NCI-H510A treated with DMSO at 0.1 percent for 48 hours (cell line): ENCODE results near the gene PEMT.

Experiments used
- DNase-seq: peaks from one replicate; lab custom pipeline; 2025; lab: John Stamatoyannopoulos, UW

PEMT gene

DNA sequence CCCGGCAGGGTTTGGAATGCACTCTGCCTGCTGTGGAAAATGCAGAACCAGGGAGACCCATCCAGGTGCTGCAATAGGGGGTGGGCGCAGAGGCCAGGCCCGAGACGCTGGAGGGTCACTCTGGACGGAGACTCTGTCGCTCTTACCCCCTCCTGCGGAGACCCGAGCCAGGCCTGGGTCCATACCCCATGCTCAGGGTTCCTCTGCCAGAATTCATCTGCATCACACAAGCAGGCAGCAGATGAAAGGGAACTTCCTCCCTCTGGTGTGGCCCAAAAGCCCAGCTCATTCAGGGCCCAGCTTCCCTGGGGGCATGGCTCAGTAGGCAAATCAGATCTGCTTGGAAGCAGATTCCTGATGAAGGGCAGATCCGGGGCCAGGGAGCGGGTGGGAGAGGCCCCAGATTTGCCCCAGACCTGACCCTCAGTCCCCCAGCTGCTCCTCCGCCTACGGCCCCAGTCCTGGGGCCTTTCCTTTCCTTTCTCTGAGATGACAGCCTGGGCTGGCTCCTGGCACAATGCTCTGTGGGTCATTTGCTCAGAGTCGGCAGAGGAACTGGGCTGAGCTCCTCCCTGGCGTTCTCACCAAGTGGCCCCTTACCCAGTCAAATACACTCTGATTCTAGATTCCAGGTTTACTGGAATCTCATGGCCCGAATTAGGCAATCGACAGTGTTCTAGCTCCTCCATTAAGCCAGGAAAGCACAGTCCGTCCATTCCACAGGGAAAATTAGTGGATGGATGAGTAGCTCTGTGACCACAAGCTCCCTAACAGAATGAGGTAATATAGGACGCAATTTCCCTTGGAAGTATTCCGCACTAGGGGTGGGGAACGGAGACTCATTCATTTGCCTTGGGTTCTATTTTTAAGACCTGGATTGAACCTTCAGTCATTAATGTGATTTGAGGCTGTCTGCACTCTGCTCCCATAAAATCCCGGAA, 76.2 kb downstream of the PEMT start:
- no peak for DNase-seq

DNA sequence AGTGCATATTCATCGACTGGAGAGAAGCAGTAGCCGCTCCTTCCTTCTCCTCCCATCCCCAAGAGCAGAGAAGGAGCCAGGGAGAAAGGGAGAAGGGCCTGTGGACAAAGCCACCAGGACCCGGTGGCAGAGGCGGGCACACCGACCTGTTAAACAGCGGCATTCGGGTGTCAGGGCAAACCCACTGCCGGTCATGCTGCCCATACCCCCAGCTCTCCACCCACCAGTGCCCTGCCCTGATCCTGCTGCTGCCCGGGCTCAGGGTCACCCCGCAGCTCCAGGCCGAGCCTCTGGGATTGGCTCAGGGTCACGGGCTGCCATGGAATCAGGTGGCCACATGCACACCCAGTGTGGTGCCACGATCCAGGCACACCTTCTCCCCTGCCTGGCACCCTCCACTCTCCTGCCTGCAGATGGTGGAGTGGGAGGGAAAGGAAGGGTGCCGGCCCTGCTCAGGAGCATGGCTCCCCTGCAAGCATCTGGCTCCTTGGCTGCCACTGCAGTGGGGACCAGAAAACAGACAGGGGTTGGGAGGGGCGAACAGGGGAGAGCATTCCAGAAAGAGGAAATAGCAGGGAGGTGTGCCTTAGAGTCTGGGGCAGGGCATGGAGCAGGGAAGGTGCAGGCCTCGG, 77.0 kb downstream of the PEMT start:
- DNase-seq, result no peak

DNA sequence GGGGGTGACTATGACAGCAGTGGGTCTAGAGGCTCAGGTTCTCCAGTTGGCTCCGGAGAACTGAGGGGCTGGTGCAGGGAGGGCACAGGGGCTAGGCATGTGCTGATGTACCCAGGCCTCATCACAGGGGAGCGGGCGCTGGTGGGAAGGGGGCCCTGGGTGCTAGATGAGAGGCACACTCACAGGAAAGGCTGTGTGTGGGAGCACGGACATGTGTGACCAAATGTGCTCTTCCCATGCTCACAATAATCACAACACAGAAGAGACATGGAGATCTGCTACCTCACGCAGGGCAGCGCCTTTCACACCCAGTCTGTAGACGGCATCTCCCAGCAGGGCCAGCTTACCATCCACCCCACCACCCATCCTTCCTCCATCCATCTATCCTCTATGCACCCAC, 77.9 kb downstream of the PEMT start:
- DNase-seq, result no peak

DNA sequence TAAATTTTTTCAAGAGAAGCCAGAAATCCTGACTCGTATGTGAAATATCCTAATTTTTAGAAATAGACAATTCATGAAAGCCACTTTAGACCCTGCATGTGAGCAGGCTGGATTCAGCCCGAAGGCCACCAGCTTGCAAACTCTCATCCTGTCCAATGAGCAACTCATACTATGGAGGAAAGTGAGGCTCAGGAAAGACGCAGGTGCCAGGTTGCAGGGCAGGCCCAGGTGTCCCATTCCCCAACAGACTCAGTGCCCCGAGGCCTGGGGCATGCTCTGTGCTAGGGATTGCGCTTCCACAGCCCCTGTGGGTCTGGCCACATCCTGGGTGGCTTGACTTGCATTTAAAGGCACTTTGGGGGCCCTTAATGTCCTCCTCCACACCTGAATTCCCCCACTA, 78.6 kb downstream of the PEMT start:
- no peak for DNase-seq

DNA sequence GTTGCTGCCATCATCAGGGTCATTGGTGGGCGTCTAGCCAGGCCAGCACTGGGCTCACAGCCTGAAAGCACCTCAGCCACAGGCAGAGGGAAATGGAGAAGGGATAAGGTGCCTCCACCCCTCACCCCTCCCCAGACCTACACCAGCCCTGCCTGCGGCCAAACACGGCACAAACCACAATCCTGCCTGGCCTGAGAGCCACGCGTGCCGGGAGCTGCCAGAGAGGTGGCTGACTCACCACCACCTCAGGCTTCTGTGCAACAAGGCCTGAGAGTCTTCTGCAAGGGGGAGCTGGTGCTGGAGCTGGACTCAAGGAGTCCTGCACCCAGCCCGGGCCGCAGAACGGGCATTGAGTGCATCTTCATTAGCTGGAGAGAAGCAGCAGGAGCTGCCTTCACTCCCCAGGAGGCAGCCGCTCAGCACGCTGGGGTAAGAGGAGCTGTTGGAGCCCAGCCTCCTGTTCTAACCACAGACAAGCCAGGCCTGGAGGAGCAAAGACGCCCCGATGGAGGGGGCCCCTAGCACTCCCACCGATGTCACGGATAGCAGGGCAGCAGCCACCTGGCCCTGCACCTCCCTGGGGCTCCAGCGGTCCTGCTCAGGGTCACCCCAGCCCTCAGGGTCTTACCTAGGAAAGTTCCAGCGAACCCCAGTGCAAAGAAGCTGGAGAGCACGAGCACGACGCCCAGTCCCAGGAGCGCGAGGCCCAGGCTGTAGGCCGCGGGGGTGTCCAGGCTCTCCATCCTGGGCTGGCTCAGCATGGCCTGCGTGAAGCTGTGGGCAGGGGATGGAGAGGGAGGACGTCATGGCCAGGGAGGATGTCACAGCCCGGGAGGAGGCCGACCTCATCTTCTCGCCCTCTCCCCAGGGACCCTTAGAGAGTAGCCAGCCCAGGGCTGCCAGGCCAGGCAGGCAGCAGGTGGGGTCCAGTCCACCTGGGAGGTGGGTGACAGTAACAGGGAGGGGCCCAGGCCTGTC, 79.3 kb downstream of the PEMT start:
- DNase-seq, result no peak

DNA sequence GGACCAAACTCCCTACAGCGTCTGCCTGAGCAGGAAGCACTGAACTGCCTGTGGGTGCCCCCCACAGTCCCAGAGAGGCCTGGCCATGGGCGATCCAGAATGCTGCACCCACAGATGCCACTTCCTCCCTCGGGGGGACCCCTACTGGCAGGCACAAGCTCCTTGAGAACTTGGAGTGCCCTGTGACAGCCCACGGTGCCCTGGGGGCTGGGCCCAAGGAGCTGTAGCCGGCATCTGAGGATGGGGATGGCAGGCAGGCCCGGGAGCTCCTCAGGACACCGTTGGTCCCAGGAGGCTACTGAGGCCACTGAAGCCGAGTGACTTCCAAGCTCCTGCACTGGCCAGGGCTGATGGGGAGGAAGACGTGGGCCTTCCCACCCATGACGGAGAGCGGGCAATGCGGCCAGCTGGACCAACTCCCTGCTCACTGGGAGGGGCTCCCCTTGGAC, 80.2 kb downstream of the PEMT start:
- no peak for DNase-seq

DNA sequence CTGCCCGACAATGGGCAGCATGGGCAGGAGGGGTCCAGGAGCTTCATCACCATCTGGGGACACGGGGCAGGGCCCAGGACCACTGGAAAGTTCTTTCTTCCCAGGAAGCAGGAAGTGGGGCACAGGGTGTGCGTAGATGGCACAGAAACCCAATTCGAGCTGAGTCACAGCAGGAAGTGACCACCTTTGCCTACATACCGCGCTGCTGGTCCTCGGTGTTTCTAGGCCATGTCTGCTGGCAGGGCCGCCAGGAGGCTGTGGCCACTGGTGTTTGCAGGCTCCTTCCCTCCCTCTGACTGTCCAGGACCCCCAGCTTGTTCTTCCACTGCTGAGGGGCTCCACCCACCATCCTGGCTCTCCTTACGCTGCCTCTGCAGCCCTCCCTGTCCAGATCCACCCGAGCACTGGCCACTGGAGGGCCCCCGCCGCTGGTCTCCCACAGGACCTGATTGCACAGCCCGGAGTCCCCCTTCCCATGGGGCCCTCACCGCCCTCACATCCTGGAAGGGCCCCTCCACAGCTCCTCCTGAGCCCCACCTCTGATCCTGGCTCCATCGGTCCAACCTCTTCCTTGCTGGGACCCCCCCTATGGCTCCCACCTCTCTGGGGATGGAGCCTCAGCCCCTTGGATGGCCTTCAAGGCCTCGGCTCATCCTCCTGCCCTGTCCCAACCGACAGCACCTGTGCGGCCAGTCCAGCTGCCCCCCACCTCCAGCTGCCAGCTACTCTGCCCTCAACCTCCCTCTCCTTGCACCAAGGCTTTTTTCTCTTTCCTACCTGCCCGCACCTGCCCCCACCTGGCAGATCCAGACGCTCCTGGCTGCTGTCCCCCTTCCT, 80.8 kb downstream of the PEMT start:
- no peak for DNase-seq

DNA sequence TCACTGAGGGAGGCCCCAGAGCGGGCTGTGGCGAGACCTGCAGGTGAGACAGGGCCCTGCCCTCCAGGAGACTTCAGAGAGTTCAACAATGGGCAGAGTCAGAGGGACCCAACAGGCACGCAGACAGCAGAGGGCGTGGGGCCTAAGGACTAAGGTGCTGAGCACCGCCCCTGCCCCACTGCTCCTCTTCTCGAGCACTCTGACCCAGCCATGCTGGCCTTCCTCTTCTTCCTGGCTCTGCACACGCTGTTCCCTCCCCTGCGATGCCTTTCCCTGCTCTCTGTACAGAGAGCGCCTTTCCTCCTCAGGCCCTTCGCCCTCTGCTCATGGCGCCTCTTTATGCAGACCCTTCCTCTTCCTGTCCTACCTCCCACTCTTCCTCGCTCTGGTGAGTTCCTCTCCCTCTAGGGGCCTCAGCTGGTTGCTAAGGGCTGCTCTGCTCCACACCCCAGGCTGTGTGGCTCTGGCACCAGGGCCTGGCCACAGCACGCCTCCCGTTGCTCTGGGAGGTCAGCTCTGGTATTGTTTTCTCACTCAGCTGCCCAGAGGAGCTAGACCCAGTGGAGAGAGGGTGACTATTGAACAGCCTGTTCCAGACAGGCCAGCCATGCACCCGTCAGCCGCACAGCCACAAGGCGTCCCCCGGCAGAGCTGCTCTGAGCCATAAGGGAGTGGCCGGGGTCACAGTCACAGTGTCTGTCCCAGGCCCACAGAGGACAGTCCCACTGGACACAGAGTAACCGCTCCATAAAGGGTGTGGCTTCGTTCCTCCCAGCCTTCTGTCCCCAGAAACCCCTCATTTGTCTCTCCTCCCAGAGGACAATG, 81.7 kb downstream of the PEMT start:
- no peak for DNase-seq

DNA sequence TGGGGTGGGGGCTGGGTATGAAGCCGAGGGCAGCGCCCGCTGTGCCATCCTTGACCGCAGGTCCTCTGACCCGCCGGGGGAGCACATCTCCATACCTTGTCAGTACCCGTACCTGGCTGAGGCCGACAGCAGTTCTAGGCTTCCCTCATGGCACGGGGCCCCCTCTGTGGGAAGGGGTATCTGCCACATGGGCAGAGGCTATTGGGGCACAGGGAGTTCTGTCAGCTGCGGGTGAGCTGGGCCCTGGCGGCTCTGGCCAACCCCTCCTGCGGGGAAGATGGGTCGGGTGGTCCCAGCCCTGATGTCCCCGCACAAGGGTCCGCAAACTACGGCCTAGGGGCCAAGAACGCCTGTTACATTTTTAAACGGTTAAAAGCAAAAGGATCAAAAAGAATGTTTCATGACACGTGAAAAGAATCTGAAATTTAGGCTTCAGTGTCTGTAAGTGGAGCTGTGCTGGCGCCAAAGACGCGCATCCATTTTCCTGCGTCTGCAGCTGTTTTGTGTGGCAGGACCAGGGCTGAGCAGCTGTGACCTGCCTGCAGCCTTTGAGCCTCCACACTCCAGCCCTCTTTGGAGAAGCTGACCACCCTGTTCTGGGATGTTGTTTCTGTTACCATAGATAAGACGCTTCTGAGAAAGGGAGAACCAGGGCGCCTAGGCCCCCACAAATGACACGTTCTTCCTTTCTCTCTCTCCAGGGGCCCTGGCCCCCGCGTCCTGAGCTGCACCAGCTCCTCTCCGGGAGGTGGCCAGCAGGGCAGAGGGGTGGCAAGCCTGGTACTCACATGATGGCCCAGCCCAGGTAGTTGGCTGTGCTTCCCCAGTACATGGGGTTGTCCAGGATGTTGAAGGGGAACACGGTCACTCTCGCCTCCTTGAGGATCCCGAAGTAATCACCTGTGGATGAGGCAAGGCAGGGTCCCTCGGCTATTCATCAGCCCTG, 82.6 kb downstream of the PEMT start:
- no peak for DNase-seq

DNA sequence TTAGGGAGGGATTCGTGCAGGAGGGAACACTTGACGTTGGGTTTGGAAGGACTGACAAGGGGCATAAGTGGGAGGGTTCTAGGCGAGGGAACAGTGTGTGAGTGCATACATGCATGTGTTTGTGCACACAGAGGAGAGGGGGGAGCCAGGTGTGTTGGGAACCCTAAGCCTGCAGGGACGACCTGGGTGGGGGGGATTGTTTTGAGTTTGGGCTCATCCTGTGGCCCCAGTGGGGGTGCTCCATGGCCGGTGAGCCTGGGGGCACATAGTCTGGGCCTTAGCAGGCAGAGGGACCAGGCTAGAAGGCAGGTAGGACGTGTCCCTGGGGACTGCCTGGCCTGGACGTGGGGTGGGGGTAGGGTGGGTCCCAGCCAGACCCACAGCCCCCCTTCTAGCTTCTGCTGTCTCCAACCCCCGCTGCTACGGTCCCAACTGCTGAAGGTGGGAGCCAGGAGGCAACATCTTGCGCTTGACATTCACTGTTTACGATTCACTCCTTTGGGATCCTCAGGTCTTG, 83.4 kb downstream of the PEMT start:
- no peak for DNase-seq

DNA sequence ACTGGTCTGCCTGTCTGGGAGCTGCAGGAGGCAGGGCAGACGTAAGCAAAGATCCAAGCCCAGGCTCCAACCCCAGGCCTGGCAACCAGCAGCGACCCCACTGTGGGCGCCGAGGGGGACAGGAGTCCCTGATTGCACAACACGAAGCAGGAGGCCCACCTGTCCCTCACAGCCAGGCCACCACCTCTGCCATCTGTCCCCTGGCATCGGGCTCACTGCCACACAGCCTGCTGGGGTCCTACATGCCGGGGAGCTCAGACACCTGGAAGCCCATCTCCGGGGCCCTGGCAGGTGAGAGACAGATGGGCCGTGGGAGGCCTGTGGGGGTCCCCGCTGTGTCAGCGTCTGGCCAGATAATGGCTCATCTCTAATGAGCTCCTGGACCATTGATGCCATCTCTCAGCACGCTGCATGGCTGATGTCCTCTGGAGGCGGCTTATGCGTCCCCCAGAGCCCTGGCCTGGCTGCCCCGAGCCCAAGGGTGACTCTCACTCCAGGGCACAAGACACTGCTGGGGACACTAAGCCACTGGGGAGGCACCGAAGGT, 84.0 kb downstream of the PEMT start:
- DNase-seq, result no peak

DNA sequence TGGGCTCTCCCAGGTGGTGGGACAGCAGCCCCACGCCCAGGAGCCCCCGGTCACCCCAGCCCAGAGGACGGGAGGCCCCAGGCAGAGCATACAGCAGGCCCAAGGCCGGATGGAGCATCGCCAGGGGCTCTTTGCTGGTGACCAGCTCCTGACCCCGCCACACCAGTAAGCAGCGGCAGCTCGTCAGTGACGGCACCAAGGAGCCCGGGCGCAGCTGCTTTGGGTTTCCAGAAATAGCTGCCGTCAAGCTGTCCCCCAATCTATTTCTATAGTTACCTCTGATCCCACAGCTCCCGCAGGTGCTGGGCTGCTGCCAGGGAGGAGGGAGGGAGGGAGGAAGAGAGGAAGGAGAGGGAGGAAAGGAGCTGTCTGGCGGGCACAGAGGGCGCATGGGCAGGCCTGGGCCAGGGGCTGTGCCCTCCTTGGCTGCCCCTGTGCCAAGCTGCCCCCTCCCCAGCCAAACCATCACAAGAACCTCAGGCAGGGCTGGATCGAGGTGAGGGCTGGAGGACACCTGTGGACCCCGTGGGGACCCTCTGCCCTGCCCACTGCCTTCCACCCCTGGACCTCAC, 84.5 kb downstream of the PEMT start:
- DNase-seq, result no peak

DNA sequence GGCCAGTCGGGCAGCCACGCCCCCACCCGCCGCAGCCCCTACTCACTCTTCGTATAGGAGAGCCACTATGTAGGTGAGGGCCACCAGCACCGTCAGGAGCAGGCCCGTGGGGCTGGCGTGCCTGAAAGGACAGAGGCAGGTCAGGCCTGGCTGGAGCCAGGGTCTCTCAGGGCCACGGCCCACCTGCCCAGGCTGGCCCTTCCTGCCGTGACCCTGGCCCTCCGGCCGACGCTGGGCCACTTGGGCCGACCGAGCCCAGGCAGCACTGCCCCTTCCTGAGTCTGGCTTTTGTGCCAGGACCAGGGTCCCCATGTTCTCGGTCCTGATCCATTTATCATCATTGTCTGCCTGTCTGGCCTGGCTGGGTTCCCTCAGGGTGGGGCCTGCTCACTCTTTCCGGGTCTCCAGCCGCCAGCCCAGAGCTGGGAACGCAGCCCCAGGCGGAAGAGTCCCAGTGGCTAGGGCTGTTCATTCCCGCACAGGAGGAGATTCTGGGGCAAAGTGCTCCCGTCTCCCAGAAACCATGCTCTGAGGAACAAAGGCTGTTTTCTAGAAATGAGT, 85.2 kb downstream of the PEMT start:
- DNase-seq, result no peak

DNA sequence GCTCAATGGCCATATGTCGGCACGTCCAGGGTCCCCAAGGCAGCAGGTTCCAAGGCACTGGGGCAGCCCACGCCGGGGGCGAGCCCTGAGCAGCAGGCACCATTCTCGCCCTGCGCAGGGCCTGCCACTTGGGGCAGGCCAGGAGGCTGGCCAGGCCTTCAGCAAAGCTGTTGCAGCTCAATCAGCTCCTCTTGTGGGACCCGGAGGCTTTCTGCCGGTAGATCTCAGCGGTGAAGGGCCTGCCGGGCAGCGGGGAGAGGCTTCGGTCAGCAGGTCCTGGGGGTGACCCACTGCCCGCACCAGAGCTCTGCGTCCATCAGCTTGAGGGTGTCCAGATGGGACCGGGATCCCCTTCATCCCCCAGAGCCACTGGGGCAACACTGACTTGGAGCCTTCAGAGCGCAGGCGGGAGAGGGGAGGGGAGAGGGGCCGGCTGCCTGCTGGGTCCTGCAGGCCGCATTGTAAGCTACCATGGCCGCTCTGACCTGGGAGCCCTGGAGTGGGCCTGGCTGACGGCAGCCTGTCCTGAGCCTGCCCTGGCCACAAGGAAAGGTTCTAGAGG, 85.8 kb downstream of the PEMT start:
- no peak for DNase-seq

DNA sequence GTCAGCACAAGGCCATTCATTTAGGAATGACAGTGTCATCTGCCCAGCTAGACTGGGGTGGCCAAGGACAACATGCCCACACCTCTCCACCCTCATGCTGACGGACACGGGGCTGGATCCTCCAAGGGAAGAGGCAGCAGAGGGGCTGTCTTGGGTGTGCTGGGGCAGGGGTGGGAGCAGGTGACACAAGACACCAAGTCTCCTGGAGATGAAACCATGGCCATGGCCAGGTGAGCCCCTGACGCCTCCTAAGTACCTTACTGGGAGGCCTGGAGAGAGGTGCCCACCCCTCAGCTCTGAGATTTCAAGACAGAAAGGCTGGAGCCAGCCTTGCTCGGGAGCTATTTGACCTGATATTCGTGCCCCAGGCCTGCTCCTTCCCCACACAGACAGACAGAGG, 86.4 kb downstream of the PEMT start:
- DNase-seq, result no peak

DNA sequence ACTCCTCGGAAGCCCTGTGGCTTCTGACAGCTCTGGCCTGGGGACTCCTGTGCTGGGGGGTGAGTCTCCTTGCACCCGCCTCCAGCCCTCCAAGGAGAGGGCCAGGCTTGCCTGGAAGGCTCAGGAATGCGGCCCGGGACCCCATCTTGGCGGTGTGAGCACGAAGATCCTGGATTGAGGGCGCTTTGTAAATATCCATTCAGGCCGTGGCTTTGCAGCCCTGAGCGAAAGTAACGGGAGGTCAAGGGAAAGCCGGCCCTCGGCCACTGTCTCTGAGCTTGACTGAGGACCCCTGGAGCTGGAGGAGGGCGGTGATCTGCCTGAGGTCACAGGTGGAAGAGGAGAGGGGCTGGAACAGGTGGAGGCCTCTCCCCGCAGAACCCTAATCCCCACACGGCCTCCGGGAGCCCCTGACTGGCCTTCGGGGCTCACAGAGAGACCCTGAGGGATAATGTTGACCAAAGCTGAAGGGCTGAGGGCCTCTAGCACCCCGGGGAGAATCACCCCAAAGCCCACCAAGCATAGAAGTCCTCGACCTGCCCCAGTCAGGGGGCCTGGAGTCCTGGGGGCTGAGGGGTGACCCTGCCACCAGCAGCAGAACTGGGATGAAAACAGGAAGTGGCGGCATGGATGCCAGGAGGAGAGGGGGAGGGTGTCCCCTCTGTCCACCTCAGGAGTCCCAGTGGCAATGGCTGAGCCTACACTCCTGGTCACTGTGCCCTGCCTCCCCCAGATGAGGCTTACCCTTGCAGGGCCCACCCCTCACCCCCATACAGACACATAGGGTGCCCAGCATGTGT, 87.0 kb downstream of the PEMT start:
- no peak for DNase-seq

DNA sequence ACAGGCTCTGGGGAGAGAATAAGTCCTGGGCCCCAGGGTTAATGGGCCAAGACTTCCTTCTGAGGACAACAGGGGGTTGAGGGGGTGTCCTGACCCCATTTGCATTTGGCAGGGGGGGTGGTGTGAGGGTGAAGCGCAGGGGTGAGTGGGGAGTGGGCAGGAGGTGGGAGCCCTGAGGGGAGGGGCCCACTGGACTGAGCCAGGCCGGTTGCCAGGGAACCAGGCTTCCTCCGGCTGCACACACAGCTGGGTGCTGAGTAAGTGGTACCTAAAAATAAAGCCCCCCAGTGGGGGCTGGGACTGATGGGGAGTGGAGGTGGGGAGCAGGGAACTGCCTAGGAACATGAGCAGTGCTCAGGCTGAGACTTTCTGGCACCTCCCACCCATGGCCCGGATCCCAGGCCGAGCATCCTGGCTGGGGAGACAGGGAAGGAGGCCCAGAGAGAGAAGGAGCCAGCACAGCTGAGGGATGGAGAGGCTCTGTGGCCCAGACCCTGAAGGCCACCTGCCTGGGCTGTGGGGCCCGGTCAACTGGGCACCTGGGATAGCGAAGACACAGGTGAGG, 87.9 kb downstream of the PEMT start:
- no peak for DNase-seq
